Liver (tissue), 9 donors: ENCODE results near the gene AP4S1. TPM values are rescaled to one million over a fixed set of nuclear protein-coding genes. Genes with fewer than 3 reads are reported as not detected.

ENCODE experiments used
- DNase-seq: peaks from one replicate; pipeline ENCODE4 v3.0.0-alpha.2; 2017; ENCODE audit warnings: low spot score
- H3K27ac ChIP-seq, 2 donors: one replicate each; pipeline ENCODE4 v1.7.0; 2013; ENCODE audit warnings: inconsistent platforms in 2 of 2, low read length in 2 of 2, control low read depth in 1 of 2, low read depth in 1 of 2, mild to moderate bottlenecking in 1 of 2
- H3K27me3 ChIP-seq, 4 donors: one replicate each; pipeline versions ENCODE4 v1.6.1 to v1.7.0; 2013; ENCODE audit warnings: low read length in 3 of 4, inconsistent platforms in 1 of 4, mild to moderate bottlenecking in 1 of 4, moderate library complexity in 1 of 4; ENCODE audit not compliant: control insufficient read depth in 4 of 4, insufficient read depth in 4 of 4
- H3K36me3 ChIP-seq, 4 donors: one replicate each; pipeline versions ENCODE4 v1.6.1 to v1.7.0; 2013; ENCODE audit warnings: low read length in 3 of 4, mild to moderate bottlenecking in 3 of 4, low read depth in 1 of 4, moderate library complexity in 1 of 4; ENCODE audit not compliant: control insufficient read depth in 4 of 4, insufficient read depth in 3 of 4
- H3K4me1 ChIP-seq, 4 donors: one replicate each; pipeline versions ENCODE4 v1.6.1 to v1.7.0; 2013; ENCODE audit warnings: low read length in 3 of 4, mild to moderate bottlenecking in 3 of 4, moderate library complexity in 1 of 4; ENCODE audit not compliant: control insufficient read depth in 4 of 4, insufficient read depth in 4 of 4
- H3K4me3 ChIP-seq, 3 donors: one replicate each; pipeline versions ENCODE4 v1.6.1 to v1.7.0; 2013; ENCODE audit warnings: low read length in 3 of 3, control low read depth in 1 of 3, low read depth in 1 of 3, mild to moderate bottlenecking in 1 of 3
- H3K9ac ChIP-seq, 2 donors: one replicate each; pipeline ENCODE4 v1.7.0; 2013; ENCODE audit warnings: low read length in 2 of 2, mild to moderate bottlenecking in 2 of 2, moderate library complexity in 2 of 2, control low read depth in 1 of 2, low read depth in 1 of 2
- H3K9me3 ChIP-seq, 4 donors: one replicate each; pipeline versions ENCODE4 v1.6.1 to v1.7.0; 2013; ENCODE audit warnings: low read length in 3 of 4; ENCODE audit not compliant: control insufficient read depth in 4 of 4
- EGR1 ChIP-seq, 2 donors: IDR thresholded peaks; 2 replicates each; pipeline ENCODE4 v1.6.1; 2016 to 2018; ENCODE audit warnings: antibody characterized with exemption in 2 of 2, low read depth in 2 of 2
- FOXA1 ChIP-seq: IDR thresholded peaks from 2 replicates; pipeline ENCODE4 v1.6.1; 2016; ENCODE audit warnings: antibody characterized with exemption
- FOXA2 ChIP-seq: IDR thresholded peaks from 2 replicates; pipeline ENCODE4 v1.6.1; 2016; ENCODE audit warnings: antibody characterized with exemption
- HNF4G ChIP-seq: IDR thresholded peaks from 2 replicates; pipeline ENCODE4 v1.6.1; 2016; ENCODE audit warnings: antibody characterized with exemption
- JUND ChIP-seq, 2 donors: IDR thresholded peaks; 2 replicates each; pipeline ENCODE4 v1.6.1; 2016; ENCODE audit warnings: antibody characterized with exemption in 2 of 2
- NR2F2 ChIP-seq: IDR thresholded peaks from 2 replicates; pipeline ENCODE4 v1.6.1; 2016; ENCODE audit warnings: antibody characterized with exemption
- RXRA ChIP-seq, 2 donors: IDR thresholded peaks; 2 replicates each; pipeline ENCODE4 v1.6.1; 2017 to 2018; ENCODE audit warnings: antibody characterized with exemption in 2 of 2, mild to moderate bottlenecking in 1 of 2
- TAF1 ChIP-seq: conservative IDR thresholded peaks from 2 replicates; pipeline ENCODE4 v1.6.1; 2016; ENCODE audit warnings: antibody characterized with exemption, mild to moderate bottlenecking
- YY1 ChIP-seq: IDR thresholded peaks from 2 replicates; pipeline ENCODE4 v1.6.1; 2016; ENCODE audit warnings: antibody characterized with exemption, mild to moderate bottlenecking
- WGBS: extraction: QIAGEN DNeasy Blood & Tissue Kit; methylation state at CpG from one replicate; pipeline ENCODE4 v1.1.7; 2013; 5-methylcytosine and 5-hydroxymethylcytosine counted together
- polyA plus RNA-seq, 2 donors: library from polyadenylated mRNA; stranded (reverse) in 1 of 2; unstranded in 1 of 2; fragments of 200-250 nt in 1 of 2; fragments of >200 nt in 1 of 2; fragmentation: Nextera tagmentation in 1 of 2; extraction: Ambion mirVana in 1 of 2; gene quantifications; one replicate each; pipeline versions ENCODE4 v1.2.1 to v1.2.3, GENCODE V29; 2013 to 2015
- total RNA-seq, 2 donors: library from RNA; depleted of rRNA; stranded (reverse); fragments of >200 nt; gene quantifications; one replicate each; pipeline ENCODE4 v1.2.3, GENCODE V29; 2014
- TF ChIP-seq, protein P1 (sequence below): IDR thresholded peaks from 2 replicates; pipeline ENCODE4 v1.6.1; 2016; ENCODE audit warnings: antibody characterized with exemption, mild to moderate bottlenecking
- TF ChIP-seq, protein P2 (sequence below): fragments of 150-350 bp; IDR thresholded peaks from 2 replicates; pipeline ENCODE4 v1.5.1; 2017; ENCODE audit warnings: improper control_type of control experiment, low read depth, low read length; ENCODE audit not compliant: missing input control
- TF ChIP-seq, protein P3 (sequence below): IDR thresholded peaks from 2 replicates; pipeline ENCODE4 v1.6.1; 2016; ENCODE audit warnings: antibody characterized with exemption
- TF ChIP-seq, protein P4 (sequence below): IDR thresholded peaks from 2 replicates; pipeline ENCODE4 v1.6.1; 2016; ENCODE audit warnings: antibody characterized with exemption
- TF ChIP-seq, protein P5 (sequence below): IDR thresholded peaks from 2 replicates; pipeline ENCODE4 v1.6.1; 2016; ENCODE audit warnings: antibody characterized with exemption
- donor health status: healthy.
- donor health status: healthy.
- donor health status: healthy.
- donor health status: healthy.
- donor health status: healthy.

The AP4S1 gene
- total and polyA plus RNA-seq, 4 donors: 1.3 to 4.3 (median 1.7) TPM

DNA sequence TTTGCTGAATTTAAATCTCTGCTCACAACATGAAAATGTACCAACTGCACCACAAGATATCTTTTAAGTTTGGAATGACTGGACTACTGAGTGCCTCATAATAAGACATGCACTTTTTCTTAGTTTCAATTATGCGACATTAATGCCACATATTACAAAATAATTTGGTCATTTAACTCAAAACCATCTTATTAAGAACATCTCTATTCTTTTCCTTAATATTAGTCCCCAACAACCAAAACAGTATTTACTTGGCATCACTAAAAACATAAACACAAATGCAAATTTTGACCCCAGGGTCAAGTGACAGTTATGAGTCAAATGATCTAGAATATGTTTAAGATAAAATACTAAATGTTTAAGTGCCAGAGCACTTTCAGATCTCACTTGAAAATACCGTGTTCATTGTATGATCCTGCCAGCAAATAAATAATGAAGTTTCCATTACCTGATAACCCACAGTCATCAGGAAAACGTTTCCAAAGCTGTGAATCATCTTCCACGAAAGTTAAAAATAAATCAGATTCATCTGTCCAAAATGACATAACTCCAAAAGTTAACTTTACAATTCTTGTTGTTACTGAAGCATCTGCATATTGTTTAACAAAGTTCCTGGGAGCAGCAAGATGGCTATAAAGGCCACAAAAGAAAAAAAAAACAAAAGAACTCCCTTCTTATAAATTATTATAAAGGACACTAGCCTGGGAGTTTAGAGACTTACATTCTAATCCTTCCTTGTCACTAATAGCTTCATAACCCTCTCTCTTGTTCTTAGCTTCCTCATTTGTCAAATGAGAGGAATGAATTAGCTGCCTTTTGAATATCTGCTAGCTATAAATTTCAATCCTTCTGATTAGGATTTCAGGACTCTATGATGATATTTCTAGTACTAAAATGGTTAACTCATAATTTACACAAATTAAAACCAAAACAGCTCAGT lies 30.5 kb upstream of the AP4S1 start:
- WGBS: 10% methylated on average over 4 of the region's 4 CpGs
- Histone ChIP-seq H3K27ac (peak overlapping the region; percentile 43 to 64), H3K4me3 (no peak overlapping the region), H3K9ac (peak overlapping the region in 1 of 2 donors; percentile 63), H3K4me1 (peaks cover 0 to 23% (median 10%) of the 10 kb centered on the region in 4 donors), H3K27me3 (no peaks in the 10 kb centered on the region), H3K9me3 (no peaks in the 10 kb centered on the region), H3K36me3 (no peaks in the 10 kb centered on the region)
- no peak for DNase-seq
- TF ChIP-seq JUND (IDR thresholded peaks at IDR 0.05): no peak
- TF ChIP-seq, protein P1, sequence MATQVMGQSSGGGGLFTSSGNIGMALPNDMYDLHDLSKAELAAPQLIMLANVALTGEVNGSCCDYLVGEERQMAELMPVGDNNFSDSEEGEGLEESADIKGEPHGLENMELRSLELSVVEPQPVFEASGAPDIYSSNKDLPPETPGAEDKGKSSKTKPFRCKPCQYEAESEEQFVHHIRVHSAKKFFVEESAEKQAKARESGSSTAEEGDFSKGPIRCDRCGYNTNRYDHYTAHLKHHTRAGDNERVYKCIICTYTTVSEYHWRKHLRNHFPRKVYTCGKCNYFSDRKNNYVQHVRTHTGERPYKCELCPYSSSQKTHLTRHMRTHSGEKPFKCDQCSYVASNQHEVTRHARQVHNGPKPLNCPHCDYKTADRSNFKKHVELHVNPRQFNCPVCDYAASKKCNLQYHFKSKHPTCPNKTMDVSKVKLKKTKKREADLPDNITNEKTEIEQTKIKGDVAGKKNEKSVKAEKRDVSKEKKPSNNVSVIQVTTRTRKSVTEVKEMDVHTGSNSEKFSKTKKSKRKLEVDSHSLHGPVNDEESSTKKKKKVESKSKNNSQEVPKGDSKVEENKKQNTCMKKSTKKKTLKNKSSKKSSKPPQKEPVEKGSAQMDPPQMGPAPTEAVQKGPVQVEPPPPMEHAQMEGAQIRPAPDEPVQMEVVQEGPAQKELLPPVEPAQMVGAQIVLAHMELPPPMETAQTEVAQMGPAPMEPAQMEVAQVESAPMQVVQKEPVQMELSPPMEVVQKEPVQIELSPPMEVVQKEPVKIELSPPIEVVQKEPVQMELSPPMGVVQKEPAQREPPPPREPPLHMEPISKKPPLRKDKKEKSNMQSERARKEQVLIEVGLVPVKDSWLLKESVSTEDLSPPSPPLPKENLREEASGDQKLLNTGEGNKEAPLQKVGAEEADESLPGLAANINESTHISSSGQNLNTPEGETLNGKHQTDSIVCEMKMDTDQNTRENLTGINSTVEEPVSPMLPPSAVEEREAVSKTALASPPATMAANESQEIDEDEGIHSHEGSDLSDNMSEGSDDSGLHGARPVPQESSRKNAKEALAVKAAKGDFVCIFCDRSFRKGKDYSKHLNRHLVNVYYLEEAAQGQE: no peak
- TF ChIP-seq RXRA (IDR thresholded peaks at IDR 0.05): no peak
- TF ChIP-seq, protein P2, sequence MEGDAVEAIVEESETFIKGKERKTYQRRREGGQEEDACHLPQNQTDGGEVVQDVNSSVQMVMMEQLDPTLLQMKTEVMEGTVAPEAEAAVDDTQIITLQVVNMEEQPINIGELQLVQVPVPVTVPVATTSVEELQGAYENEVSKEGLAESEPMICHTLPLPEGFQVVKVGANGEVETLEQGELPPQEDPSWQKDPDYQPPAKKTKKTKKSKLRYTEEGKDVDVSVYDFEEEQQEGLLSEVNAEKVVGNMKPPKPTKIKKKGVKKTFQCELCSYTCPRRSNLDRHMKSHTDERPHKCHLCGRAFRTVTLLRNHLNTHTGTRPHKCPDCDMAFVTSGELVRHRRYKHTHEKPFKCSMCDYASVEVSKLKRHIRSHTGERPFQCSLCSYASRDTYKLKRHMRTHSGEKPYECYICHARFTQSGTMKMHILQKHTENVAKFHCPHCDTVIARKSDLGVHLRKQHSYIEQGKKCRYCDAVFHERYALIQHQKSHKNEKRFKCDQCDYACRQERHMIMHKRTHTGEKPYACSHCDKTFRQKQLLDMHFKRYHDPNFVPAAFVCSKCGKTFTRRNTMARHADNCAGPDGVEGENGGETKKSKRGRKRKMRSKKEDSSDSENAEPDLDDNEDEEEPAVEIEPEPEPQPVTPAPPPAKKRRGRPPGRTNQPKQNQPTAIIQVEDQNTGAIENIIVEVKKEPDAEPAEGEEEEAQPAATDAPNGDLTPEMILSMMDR: no peak

DNA sequence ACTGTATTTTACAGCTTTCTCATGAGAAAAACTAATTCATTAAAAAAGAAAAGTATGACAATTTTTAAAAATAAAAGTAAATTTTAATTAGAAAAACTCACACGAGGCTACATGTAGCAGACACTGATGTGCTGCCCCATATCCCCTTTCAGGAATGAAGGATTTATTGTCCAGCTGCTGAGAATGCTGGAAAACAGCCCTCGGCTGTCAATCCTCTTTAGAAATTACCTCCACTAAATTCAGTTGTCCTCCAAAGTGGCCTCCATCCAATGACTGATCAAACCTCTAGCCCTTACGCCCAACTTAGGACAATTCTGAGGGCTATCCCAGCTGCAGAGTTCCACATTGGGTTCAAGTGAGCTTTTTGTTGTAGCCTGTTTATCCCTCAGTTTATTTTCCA lies 29.8 kb upstream of the AP4S1 start:
- Histone ChIP-seq H3K4me3 (no peak overlapping the region), H3K9me3 (no peaks in the 10 kb centered on the region), H3K27ac (peak overlapping the region; percentile 6 to 33), H3K36me3 (no peaks in the 10 kb centered on the region), H3K27me3 (no peaks in the 10 kb centered on the region), H3K9ac (no peak overlapping the region), H3K4me1 (peaks cover 0 to 21% (median 10%) of the 10 kb centered on the region in 4 donors)
- TF ChIP-seq YY1 (no peak), RXRA (IDR thresholded peaks at IDR 0.05) (no peak), FOXA1 (no peak), FOXA2 (no peak), TAF1 (no peak), JUND (IDR thresholded peaks at IDR 0.05) (no peak), HNF4G (no peak), EGR1 (IDR thresholded peaks at IDR 0.05; ENCODE audit: low read depth in 2 of 2) (no peak), NR2F2 (no peak)
- TF ChIP-seq, protein P3, sequence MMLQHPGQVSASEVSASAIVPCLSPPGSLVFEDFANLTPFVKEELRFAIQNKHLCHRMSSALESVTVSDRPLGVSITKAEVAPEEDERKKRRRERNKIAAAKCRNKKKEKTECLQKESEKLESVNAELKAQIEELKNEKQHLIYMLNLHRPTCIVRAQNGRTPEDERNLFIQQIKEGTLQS: no peak
- TF ChIP-seq, protein P4, sequence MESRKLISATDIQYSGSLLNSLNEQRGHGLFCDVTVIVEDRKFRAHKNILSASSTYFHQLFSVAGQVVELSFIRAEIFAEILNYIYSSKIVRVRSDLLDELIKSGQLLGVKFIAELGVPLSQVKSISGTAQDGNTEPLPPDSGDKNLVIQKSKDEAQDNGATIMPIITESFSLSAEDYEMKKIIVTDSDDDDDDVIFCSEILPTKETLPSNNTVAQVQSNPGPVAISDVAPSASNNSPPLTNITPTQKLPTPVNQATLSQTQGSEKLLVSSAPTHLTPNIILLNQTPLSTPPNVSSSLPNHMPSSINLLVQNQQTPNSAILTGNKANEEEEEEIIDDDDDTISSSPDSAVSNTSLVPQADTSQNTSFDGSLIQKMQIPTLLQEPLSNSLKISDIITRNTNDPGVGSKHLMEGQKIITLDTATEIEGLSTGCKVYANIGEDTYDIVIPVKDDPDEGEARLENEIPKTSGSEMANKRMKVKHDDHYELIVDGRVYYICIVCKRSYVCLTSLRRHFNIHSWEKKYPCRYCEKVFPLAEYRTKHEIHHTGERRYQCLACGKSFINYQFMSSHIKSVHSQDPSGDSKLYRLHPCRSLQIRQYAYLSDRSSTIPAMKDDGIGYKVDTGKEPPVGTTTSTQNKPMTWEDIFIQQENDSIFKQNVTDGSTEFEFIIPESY: no peak
- TF ChIP-seq, protein P5, sequence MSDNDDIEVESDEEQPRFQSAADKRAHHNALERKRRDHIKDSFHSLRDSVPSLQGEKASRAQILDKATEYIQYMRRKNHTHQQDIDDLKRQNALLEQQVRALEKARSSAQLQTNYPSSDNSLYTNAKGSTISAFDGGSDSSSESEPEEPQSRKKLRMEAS: no peak
- TF ChIP-seq, protein P2: no peak
- no peak for DNase-seq
- 88% methylated on average over 3 of the region's 3 CpGs for WGBS
